Ramos (cell line): ENCODE data around the gene FBXL4.

Experiments
- in situ Hi-C: fragments of 300-500 bp; cut with MboI; formaldehyde crosslinking; loops from one replicate; pipeline ENCODE4 v1.14.3; 2022; ENCODE audit warnings: low sequenced_read_pairs; ENCODE audit not compliant: unreplicated experiment

The FBXL4 gene

GRCh38 chr6:98947411-98948292 is at the start of gene FBXL4:
Gene FBXL4, minus strand, starts transcription at chr6:98947946. Its CDS starts 20,958 bp downstream, at chr6:98926988.
- in situ Hi-C loops = no loop called here

DNA sequence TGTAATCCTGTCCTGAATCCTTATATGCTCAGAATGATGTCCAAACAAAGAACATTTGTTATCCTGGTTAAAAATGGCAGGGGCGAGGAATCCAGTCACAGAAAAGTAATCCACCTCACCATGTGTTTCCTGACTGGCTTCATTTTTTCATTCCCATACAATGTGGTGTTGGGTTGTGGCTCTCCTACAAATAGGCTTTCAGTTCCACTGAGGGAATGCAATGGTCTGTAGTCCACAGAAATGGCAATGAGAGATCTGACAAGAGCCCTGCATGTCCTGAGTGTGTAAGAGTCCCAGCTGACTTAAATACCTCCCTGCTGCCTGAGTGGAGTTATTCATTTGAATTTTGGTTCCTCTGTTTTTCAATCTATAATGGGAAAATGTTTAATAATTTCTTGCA is 47.4 kb upstream of the FBXL4 start:
- in situ Hi-C loops = no loop called here

- in situ Hi-C loops = no loop called here
These were observed 44.8 kb upstream of the FBXL4 start for GRCh38 chr6:98992535-98992934.

- in situ Hi-C loops = no loop called here
These were observed 38.4 kb upstream of the FBXL4 start for GRCh38 chr6:98986071-98986615.

GRCh38 chr6:98985391-98985790 is 37.6 kb upstream of the FBXL4 start:
- in situ Hi-C loops = no loop called here

GRCh38 chr6:98984121-98984520 is 36.4 kb upstream of the FBXL4 start:
- in situ Hi-C loops = no loop called here

DNA sequence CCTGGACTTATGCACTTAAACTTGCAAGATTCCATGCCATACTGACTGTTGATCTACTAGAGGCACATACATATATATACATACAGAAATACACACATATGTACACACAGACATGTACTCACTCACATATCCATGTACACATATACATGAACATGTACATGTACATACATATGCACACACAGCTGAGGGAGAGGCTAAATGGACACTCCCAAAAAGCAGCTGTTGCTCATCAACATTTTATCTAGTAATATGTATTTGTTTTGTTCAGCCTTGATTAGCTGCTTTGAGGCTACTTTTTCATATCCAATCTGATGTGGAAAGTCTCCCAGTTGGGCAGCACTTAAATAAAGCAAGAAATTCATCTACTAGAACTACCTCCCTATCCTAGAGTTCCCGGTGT is 33.7 kb upstream of the FBXL4 start:
- in situ Hi-C loops = no loop called here

DNA sequence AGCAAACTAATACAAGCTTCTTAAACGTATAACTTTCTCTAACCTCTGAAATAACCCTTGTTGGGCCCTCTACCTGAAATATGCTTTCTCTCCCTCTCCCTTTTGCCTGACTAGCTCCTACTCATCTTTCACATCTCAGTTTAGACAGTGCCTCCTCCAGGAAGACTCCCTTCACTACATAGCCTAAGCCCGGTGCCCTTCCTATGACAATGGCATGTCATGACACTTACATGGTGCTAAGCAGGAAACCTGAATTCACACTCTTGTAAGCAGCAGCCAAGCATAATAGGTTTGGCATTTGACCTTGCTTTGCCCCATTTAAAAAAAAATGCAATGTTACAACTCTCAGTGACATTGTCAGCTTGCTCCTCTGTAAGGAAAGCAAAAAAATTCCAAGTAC is 33.1 kb upstream of the FBXL4 start:
- in situ Hi-C loops = no loop called here

- in situ Hi-C loops = no loop called here
These were observed 30.0 kb upstream of the FBXL4 start for GRCh38 chr6:98977671-98978292.

DNA sequence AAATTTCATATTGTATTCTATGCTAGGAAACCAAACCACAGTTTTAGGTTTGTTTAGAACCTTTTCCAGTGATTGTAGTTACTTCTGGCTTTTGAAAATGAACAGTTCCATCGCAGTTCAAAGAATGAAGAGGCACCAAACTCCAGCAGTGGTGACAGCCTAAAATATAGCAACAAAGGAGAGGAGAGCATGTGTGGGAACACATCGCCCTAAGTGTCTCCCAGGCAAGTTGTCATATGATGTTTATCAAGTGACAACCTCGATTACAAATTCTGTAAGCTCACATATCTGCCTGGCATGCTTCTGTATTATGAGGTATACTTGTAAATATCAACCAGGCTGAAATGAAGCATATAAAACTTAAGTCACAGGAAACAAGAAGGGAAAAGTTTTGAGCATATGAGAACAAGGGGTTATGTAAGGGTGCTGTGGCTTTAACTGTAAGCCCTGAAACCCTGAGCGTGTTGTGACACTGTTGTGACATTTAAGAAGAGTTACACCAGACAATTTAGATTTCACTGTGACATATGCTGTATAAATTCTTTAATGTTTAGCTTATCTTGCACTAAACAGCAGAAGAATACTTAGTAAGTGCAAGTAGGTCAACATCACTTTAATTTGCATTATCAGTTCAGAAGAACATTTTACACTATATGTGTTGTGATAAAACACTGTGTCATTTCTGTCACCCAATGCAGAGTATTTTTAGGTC is 29.1 kb upstream of the FBXL4 start:
- in situ Hi-C loops = no loop called here

- in situ Hi-C loops = no loop called here
These were observed 27.7 kb upstream of the FBXL4 start for GRCh38 chr6:98975421-98975820.

DNA sequence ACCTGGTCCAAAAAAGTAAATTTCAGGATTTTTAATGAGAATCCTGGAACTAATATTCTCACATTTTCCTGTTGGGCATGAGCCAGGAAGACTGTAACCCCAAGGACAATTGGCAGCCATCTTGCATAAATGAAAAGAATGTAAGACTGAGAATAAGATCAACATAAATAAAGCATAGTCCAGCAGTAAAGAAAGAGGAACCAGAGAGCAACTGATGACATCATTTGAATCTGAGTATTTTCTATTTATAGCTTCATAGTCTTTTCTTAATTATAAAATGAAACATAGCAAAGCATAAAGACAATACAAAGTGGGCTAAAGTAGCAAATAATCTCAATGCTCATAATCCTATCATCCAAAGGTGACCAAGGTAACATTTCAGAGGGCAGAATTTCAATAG is 26.6 kb upstream of the FBXL4 start:
- in situ Hi-C loops = no loop called here

DNA sequence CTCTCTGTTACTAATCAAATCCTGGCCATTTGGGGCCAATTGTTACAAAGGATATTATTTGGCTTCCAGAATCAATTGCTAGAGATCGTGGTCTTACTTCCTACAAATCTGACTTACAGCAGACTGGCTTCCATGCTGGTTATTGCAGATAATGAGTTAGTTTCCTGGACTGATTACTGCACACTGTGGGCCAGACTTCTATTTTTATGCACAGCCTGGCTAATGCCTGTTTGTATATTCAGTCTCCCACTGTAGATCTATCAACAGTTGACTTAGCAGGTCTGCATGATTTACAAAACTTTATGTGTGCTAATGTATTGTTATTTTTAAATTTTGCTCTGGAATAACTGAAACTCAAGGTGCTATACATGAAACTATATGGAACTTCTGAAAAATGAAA is 25.8 kb upstream of the FBXL4 start:
- in situ Hi-C loops = no loop called here

- in situ Hi-C loops = no loop called here
These were observed 23.6 kb upstream of the FBXL4 start for GRCh38 chr6:98971303-98971702.

DNA sequence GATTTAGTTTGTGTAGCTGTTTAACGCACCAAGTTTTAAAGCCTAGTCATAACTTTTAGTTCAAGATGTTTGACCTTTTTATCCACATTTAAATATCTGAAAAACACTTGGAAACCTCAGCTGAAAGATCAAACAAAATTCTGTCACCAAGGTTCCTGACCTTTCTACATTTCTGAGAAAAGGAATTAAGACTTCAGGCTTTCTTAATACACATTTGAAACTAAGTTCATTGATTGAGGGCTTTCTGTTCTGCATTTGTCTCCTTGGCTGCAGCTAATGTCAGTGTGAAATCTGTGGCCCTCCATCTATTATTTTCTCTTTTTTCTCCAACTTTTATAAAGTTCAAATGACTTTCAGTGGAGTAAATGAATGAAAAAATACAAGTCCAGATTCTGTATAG is 22.7 kb upstream of the FBXL4 start:
- in situ Hi-C loops = no loop called here

- in situ Hi-C loops = no loop called here
These were observed 19.9 kb upstream of the FBXL4 start for GRCh38 chr6:98967616-98968015.

DNA sequence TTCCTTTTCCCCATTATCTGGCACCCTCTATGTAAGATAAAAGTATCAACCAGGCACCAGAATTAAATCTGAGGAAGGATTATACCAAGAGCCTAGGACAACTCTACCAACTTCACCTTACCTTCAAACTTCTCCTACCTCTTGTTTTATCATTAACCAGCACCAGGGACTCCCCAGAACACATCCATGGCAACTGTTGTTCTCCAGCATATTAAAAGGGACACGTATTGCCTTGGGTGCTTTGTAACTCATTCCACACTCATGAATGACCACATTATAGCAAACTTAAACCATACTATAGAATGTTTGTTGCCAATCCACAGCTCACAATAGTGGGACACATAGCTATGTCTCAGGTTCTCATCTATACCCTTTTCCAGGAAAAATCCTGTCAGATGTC is 11.9 kb upstream of the FBXL4 start:
- in situ Hi-C loops = no loop called here

DNA sequence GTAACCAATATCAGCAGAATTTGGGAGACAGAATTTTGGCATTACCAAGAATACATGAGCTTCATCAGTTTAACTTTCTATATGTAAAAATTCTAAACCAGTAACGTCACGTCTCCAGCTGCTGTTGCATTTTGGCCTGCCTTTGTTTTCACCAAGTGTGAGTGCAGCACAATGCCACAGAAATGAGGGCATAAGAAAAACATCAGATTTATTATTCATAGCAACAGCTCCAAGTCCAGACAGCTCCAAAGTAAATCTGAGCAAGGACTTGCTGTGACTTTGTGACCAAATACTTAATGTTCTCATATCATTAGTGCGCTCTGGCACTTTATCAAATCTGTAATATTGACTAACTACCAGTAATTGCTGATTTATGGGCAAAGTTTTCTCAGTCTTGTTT is 11.0 kb upstream of the FBXL4 start:
- in situ Hi-C loops = no loop called here

DNA sequence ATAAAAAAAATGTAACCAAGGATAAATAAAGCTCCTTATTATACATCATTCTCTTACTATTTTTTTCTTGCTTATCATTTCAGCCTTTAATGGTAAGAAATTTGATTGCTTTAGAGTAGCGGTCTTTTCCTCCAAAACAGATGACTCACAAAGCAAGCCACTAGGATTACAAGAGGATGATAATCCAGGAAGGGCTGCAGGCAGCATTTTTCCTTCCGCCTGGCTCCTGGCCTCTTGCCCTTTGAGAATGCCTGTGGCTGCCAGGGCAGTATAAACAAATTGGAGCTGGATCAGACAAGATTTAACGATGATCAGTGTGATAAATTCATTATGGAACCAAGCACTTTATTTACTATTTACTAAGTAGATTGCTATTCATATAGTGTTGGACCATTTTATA is 9.7 kb upstream of the FBXL4 start:
- in situ Hi-C loops = no loop called here

DNA sequence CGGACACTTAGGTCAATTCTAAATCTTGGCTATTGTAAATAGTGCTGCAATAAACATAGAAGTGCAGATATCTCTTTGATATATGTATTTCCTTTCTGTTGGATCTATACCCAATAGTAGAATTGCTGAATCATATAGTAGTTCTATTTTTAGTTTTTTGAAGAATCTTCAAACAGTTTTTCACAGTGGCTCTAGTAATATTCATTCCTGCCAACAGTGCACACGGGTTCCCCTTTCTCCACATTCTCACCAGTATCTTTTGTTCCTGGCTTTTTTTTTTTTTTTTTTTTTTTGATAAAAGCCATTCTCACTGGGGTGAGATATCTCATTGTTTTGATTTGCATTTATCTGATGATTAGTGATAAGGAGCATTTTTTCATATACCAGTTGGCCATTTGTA is 1.8 kb upstream of the FBXL4 start:
- in situ Hi-C loops = no loop called here

- in situ Hi-C loops = no loop called here
These were observed 801 bp downstream of the FBXL4 start for GRCh38 chr6:98946879-98947410.
